ENCODE results near the gene CTRB1. TPM values are rescaled to one million over a fixed set of nuclear protein-coding genes. Genes with fewer than 3 reads are reported as not detected.

The CTRB1 gene
- total RNA-seq, result not detected
- not detected for polyA plus RNA-seq
- total RNA-seq, result 0 reads per million in 6 experiments

DNA sequence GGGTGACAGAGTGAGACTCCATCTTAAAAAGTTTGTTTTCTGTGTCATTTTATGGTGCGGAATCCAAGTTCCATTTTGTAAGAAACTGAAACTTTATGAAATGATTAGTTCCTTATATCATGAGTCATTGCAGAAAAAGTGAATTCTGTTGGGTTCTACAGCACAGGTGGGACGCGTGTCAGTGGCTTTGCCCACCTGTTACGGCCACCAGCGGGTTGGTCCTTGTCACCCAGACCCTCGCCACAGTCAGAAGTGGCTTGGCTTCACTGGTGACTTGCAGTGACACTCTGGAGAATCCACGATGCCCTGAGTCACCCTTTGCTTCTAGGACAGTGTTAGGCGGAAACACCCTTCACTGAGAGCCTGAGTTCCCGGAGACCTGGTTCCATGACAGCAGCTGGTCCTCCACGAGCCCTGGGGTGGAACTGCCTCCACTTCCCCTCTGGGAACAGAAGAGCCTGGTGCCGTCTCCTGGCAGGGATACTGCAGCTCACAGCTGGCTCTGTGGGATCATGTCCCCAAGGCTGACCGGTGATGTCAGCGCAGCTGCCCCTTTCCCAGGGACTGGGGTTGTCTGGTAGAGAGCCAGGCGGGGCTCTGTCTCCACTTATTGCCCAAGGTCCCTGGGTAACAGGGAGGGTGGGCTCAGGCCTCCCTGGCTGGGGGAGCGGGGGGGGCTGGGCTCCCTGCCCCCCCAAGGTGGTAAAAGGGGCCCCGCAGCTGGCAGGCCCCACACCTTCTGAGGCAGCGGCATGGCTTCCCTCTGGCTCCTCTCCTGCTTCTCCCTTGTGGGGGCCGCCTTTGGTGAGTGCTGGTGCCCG lies at the start of gene CTRB1:
Gene CTRB1 (plus strand): TSS at position 733 of the 821 bp plus-strand sequence. CDS start 20 bp downstream, at position 753.
- Mint-ChIP-seq H3K27me3 (peaks cover 0 to 2% (median 0%) of the 10 kb centered on the region in 5 donors), H3K27ac (peak within 1 kb of the TSS; percentile 78 to 97 (median 92)), H3K36me3 (no peaks in the 10 kb centered on the region), H3K4me1 (peaks cover 5 to 10% (median 6%) of the 10 kb centered on the region in 4 donors), H3K4me3 (peak within 1 kb of the TSS; percentile 71 to 92 (median 84)), H3K9me3 (no peaks in the 10 kb centered on the region)
- POLR2A ChIA-PET, result no interaction called here
- ATAC-seq (no peak), DNase-seq (no peak)

- POLR2A ChIA-PET, result no interaction called here
- H3K4me1 Mint-ChIP-seq, result no peaks in the 10 kb centered on the region
- DNase-seq, result no peak
- no peak for ATAC-seq
- no peak overlapping the region for H3K4me3 Mint-ChIP-seq
- no peak overlapping the region for H3K27ac Mint-ChIP-seq
- peaks cover 68 to 91% (median 68%) of the 10 kb centered on the region in 3 donors for H3K36me3 Mint-ChIP-seq
- H3K9me3 Mint-ChIP-seq, result peaks cover 19 to 93% (median 64%) of the 10 kb centered on the region in 9 donors
- H3K27me3 Mint-ChIP-seq, result no peaks in the 10 kb centered on the region
Measured at GRCh38 chr16:75169899-75170405, 48.8 kb upstream of the CTRB1 start.

GRCh38 chr16:75172578-75172977 lies 46.2 kb upstream of the CTRB1 start:
- Mint-ChIP-seq H3K9me3 (peaks cover 21 to 97% (median 75%) of the 10 kb centered on the region in 9 donors), H3K36me3 (peaks cover 42 to 71% (median 71%) of the 10 kb centered on the region in 3 donors)
- POLR2A ChIA-PET, result no interaction called here

GRCh38 chr16:75175074-75175473 lies 43.7 kb upstream of the CTRB1 start:
- POLR2A ChIA-PET, result no interaction called here
- Mint-ChIP-seq H3K4me1 (no peaks in the 10 kb centered on the region), H3K36me3 (peaks cover 17 to 60% (median 48%) of the 10 kb centered on the region in 3 donors), H3K9me3 (peaks cover 19 to 96% (median 59%) of the 10 kb centered on the region in 9 donors), H3K27ac (no peak overlapping the region), H3K27me3 (peaks cover 0 to 3% (median 0%) of the 10 kb centered on the region in 5 donors), H3K4me3 (no peak overlapping the region)
- no peak for ATAC-seq
- no peak for DNase-seq

More at GRCh38 chr16:75172578-75172977, 46.2 kb upstream of the CTRB1 start:
- no peaks in the 10 kb centered on the region for H3K4me1 Mint-ChIP-seq
- peaks cover 0 to 3% (median 0%) of the 10 kb centered on the region in 5 donors for H3K27me3 Mint-ChIP-seq
- DNase-seq (no peak), ATAC-seq (no peak)
- H3K4me3 Mint-ChIP-seq, result no peak overlapping the region
- no peak overlapping the region for H3K27ac Mint-ChIP-seq

GRCh38 chr16:75176926-75177325 lies 41.9 kb upstream of the CTRB1 start:
- Mint-ChIP-seq H3K4me3 (no peak overlapping the region), H3K4me1 (no peaks in the 10 kb centered on the region), H3K9me3 (peaks cover 19 to 82% (median 53%) of the 10 kb centered on the region in 9 donors), H3K27ac (no peak overlapping the region), H3K36me3 (peaks cover 3 to 43% (median 29%) of the 10 kb centered on the region in 3 donors), H3K27me3 (peaks cover 0 to 6% (median 0%) of the 10 kb centered on the region in 5 donors)
- ATAC-seq (no peak), DNase-seq (no peak)
- POLR2A ChIA-PET, result no interaction called here

GRCh38 chr16:75179208-75179607 lies 39.6 kb upstream of the CTRB1 start:
- Mint-ChIP-seq H3K36me3 (peaks cover 0 to 23% (median 8%) of the 10 kb centered on the region in 3 donors), H3K4me1 (no peaks in the 10 kb centered on the region), H3K9me3 (peaks cover 0 to 59% (median 30%) of the 10 kb centered on the region in 9 donors), H3K27ac (no peak overlapping the region), H3K27me3 (peaks cover 0 to 8% (median 0%) of the 10 kb centered on the region in 5 donors), H3K4me3 (no peak overlapping the region)
- POLR2A ChIA-PET, result no interaction called here
- ATAC-seq, result no peak
- DNase-seq, result no peak

- DNase-seq (no peak), ATAC-seq (no peak)
- POLR2A ChIA-PET, result no interaction called here
- H3K9me3 Mint-ChIP-seq, result peaks cover 0 to 36% (median 19%) of the 10 kb centered on the region in 9 donors
- H3K36me3 Mint-ChIP-seq, result peaks cover 0 to 14% (median 6%) of the 10 kb centered on the region in 3 donors
- H3K27me3 Mint-ChIP-seq, result peaks cover 0 to 12% (median 2%) of the 10 kb centered on the region in 5 donors
- H3K27ac Mint-ChIP-seq, result no peak overlapping the region
- no peaks in the 10 kb centered on the region for H3K4me1 Mint-ChIP-seq
- H3K4me3 Mint-ChIP-seq, result no peak overlapping the region
Measured at GRCh38 chr16:75181630-75182029, 37.2 kb upstream of the CTRB1 start.

- H3K27ac Mint-ChIP-seq, result no peak overlapping the region
- no peaks in the 10 kb centered on the region for H3K4me1 Mint-ChIP-seq
- no peak overlapping the region for H3K4me3 Mint-ChIP-seq
- DNase-seq (no peak), ATAC-seq (no peak)
- H3K27me3 Mint-ChIP-seq, result peaks cover 2 to 19% (median 15%) of the 10 kb centered on the region in 5 donors
- no peaks in the 10 kb centered on the region for H3K36me3 Mint-ChIP-seq
- POLR2A ChIA-PET, result no interaction called here
- H3K9me3 Mint-ChIP-seq, result no peaks in the 10 kb centered on the region
Measured at GRCh38 chr16:75188832-75189477, 29.8 kb upstream of the CTRB1 start.

DNA sequence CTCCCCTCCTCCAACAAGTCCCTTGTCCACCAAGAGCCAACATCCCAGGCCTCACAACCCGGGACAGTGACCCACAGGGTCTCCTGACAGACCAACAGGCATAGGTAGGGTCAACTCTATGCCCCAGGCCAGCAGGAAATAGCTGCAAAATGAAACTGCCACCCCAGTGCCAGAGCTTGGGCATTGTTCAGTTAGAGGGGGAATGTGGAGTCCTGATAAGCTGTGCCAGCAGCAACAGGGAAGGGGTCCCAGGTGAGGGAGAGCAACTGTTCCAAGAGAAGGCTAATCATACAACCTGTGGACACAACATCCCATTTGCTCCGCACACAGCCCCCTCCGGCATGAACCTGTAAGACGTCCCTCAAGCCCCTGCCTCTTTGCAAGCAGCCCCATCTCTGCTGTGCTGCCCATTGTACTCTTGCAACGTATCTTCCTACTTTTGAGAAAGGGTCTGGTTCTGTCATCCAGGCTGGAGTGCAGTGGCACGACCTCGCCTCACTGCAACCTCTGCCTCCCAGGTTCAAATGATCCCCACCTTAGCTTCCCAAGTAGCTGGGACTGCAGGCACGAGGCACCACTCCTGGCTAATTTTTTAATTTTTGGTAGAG lies 29.0 kb upstream of the CTRB1 start:
- Mint-ChIP-seq H3K27ac (no peak overlapping the region), H3K4me3 (no peak overlapping the region), H3K9me3 (no peaks in the 10 kb centered on the region), H3K36me3 (no peaks in the 10 kb centered on the region), H3K4me1 (no peaks in the 10 kb centered on the region), H3K27me3 (peaks cover 2 to 19% (median 13%) of the 10 kb centered on the region in 5 donors)
- POLR2A ChIA-PET, result interaction anchor here (0.6 kb wide), 1 partner anchor 26 kb away, joined by 3 read pairs; no protein-coding TSS in a partner anchor
- no peak for DNase-seq
- ATAC-seq, result no peak

DNA sequence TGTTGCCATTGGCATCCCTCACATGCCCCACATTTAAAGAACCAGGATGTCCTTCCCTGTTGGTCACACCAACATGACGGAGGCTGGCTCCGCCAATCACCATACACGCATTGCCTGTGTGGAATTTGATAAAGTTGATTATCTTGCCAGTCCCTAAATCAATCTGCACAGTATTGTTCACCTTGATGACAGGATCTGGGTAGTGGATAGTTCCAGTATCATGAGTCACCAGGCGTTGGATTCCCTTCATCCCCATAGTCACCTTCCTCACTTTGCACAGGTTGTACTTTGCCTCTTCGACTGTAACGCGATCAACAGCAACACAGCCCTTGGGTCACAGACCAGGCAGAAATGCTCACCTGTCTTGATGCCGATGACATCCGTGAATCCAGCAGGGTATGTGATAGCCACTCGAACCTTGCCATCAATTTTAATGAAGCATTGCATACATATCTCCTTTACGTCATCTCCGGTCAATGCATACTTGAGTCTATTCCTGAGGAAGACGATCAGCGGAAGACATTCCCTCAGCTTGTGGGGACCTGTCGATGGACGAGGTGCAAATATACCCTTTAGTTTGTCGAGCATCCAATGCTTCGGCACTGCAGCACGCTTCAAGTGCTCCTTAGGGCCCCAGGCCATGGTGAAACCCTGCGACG lies 26.1 kb upstream of the CTRB1 start:
- ATAC-seq, result no peak
- DNase-seq, result no peak
- Mint-ChIP-seq H3K4me3 (no peak overlapping the region), H3K4me1 (no peaks in the 10 kb centered on the region), H3K27ac (peak overlapping the region in 1 of 10 donors; percentile 63), H3K27me3 (peaks cover 7 to 32% (median 19%) of the 10 kb centered on the region in 5 donors), H3K9me3 (no peaks in the 10 kb centered on the region), H3K36me3 (no peaks in the 10 kb centered on the region)
- POLR2A ChIA-PET, result no interaction called here

DNA sequence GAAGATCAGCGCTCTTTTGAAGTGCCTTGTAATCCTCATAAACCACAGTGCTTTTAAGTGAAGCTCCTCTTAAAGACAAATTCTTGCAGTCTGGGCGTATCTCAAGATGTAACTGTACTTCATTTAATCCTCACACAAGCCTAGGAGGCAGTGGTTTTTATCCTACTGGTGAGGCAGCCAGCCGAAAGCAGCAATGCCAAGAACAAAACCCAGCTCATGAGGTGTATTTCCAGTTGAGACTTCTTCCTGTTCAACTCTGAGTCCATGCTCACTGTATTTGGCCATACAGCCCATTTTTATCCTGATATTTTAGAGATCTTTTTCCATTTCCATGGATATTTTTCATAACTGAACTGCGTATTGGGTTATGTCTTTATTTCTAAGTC lies 25.5 kb upstream of the CTRB1 start:
- no peaks in the 10 kb centered on the region for H3K4me1 Mint-ChIP-seq
- H3K4me3 Mint-ChIP-seq, result no peak overlapping the region
- no peaks in the 10 kb centered on the region for H3K36me3 Mint-ChIP-seq
- no peak for ATAC-seq
- peak overlapping the region in 2 of 10 donors; percentile 38 to 63 for H3K27ac Mint-ChIP-seq
- H3K27me3 Mint-ChIP-seq, result peaks cover 9 to 37% (median 24%) of the 10 kb centered on the region in 5 donors
- POLR2A ChIA-PET, result no interaction called here
- no peaks in the 10 kb centered on the region for H3K9me3 Mint-ChIP-seq
- no peak for DNase-seq

DNA sequence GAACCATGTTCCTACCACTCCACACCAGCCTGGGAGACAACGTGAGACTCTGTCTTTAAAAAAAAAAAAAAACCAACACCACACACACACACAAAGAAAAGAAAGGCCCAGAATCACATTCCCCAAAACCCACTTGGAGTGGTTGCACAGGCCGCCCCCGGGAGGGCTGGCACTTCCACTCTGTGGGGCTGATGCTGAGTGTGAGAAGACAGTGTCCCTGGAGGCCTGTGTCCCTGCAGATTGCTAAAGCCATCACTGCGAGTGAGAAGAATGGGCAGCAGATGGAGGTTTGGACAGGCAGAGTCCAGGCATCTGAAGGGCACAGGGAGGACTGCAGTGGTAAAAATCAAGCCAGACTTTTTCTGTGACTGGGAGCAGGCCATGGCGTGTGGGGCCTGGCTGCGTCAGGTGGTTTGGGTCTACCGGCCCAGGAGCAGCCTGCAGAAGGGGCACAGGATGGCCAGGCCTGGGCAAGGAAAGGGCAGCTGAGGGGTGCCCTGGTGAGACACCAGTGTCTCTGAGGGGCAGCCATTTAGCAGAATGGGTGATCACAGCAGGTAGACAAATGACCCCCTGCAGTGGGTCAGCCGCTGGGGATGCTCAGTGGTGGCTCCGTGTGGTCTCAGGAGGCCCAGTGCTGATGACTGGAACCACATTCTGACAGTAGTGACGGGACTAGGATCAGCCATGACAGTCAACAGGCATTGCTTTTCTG lies 24.9 kb upstream of the CTRB1 start:
- POLR2A ChIA-PET, result no interaction called here
- no peaks in the 10 kb centered on the region for H3K4me1 Mint-ChIP-seq

More for the DNA sequence above, 24.9 kb upstream of the CTRB1 start:
- Mint-ChIP-seq H3K27ac (peak overlapping the region in 1 of 10 donors; percentile 38), H3K9me3 (no peaks in the 10 kb centered on the region), H3K4me3 (no peak overlapping the region), H3K27me3 (peaks cover 10 to 37% (median 25%) of the 10 kb centered on the region in 5 donors), H3K36me3 (no peaks in the 10 kb centered on the region)
- ATAC-seq (no peak), DNase-seq (no peak)

Measured in naive thymus-derived CD8-positive, alpha-beta T cell (primary cell).